ENCODE measurements around the gene PEX11A. TPM values are rescaled to one million over a fixed set of nuclear protein-coding genes. Genes with fewer than 3 reads are reported as not detected.

PEX11A gene
- total RNA-seq, 1 donor from 2014 or later = 1.1 TPM

- Mint-ChIP-seq H3K27me3 (ENCODE audit: unreplicated experiment) (peaks cover 6% of the 10 kb centered on the region), H3K27ac (ENCODE audit: unreplicated experiment) (no peak overlapping the region), H3K4me3 (ENCODE audit: unreplicated experiment) (no peak overlapping the region), H3K9me3 (ENCODE audit: unreplicated experiment) (peaks cover 3% of the 10 kb centered on the region), H3K4me1 (ENCODE audit: low read depth, unreplicated experiment) (peaks cover 5% of the 10 kb centered on the region), H3K36me3 (ENCODE audit: unreplicated experiment) (no peaks in the 10 kb centered on the region)
- TF ChIP-seq CTCF (IDR thresholded peaks at IDR 0.05; ENCODE audit: partially characterized antibody, unreplicated experiment) = no peak
- DNase-seq = no peak
These were observed 21.2 kb downstream of the PEX11A start for GRCh38 chr15:89669309-89669865.

DNA sequence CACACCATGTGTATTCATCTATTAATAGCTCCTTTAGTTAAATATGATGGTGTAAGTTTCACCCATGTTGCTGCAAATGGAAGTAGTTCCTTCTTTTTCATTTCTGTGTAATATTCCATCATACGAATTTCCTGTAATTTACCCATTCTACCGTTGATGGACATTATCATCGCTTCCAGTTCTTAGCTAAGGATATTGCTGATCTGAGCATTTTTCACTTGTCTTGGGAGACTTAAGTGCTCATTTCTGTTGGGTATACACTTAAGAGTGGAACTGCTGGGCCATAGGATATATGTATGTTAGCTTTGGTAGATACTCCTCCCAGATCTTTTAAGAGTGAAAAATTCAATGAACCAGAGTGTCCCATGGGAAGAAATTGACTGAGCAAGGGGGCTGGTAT lies 22.4 kb downstream of the PEX11A start:
- TF ChIP-seq CTCF (IDR thresholded peaks at IDR 0.05; ENCODE audit: partially characterized antibody, unreplicated experiment) = no peak
- H3K4me3 Mint-ChIP-seq (ENCODE audit: unreplicated experiment) = no peak overlapping the region
- no peak overlapping the region for H3K27ac Mint-ChIP-seq (ENCODE audit: unreplicated experiment)
- H3K4me1 Mint-ChIP-seq (ENCODE audit: low read depth, unreplicated experiment) = peaks cover 1% of the 10 kb centered on the region
- no peaks in the 10 kb centered on the region for H3K9me3 Mint-ChIP-seq (ENCODE audit: unreplicated experiment)
- no peak for DNase-seq
- peaks cover 5% of the 10 kb centered on the region for H3K27me3 Mint-ChIP-seq (ENCODE audit: unreplicated experiment)
- H3K36me3 Mint-ChIP-seq (ENCODE audit: unreplicated experiment) = no peaks in the 10 kb centered on the region

DNA sequence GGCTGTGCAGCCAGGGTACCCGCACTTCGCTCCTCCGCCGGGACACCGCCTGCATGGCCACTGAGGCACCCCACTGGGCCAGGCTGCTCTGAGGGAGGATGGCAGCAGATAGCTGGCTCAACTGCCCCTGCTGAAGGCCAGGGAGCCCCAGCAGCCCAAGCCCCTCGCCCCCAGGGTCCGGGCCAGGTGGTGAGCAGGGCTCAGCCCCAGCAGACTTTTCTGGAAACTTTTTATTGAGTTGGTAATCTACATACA lies 22.9 kb downstream of the PEX11A start:
- H3K27me3 Mint-ChIP-seq (ENCODE audit: unreplicated experiment) = peaks cover 5% of the 10 kb centered on the region
- H3K4me3 Mint-ChIP-seq (ENCODE audit: unreplicated experiment) = no peak overlapping the region
- DNase-seq = no peak
- no peak for TF ChIP-seq CTCF (IDR thresholded peaks at IDR 0.05; ENCODE audit: partially characterized antibody, unreplicated experiment)
- H3K27ac Mint-ChIP-seq (ENCODE audit: unreplicated experiment) = no peak overlapping the region
- H3K36me3 Mint-ChIP-seq (ENCODE audit: unreplicated experiment) = no peaks in the 10 kb centered on the region
- no peaks in the 10 kb centered on the region for H3K9me3 Mint-ChIP-seq (ENCODE audit: unreplicated experiment)
- H3K4me1 Mint-ChIP-seq (ENCODE audit: low read depth, unreplicated experiment) = peaks cover 1% of the 10 kb centered on the region

DNA sequence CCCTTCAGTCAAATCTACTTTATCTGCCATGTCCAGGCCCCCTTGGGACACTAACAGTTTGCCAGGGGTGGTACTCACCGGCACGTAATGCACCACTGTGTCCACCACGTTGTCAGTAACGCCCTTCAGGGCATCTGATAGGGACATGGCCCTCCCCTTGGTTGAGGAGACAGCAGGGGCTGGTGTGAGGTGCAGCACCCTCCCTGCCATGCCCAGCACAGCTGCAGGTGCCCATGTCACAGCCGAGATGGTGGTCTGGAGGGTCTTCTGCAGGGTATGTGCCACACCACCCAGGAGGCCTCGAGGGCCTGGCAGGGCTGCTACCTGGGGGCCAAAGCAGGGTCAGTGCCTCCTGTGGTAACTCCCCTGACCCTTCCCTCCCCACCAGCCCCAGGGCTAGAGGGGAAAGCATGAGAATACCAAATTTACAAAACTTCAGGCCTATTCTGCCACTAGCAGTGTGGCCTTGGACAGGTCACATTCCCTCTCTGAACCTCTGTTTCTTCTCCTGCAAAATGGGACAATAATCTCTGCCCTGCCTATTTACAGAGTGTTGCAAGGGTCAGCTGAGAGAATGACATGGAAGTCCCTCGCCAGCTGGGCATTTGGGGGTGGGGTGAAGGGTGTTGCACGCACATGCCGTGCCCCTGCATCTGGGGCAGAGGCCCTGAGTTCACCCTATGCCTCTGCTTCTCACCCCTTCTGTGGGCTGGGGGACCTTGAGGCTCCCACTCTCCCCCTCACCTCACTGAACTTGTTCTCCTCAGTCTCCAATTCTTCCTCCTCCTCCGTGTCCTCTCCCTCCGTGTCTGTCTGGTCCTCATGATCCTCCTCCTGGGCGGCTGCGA lies 23.5 kb downstream of the PEX11A start:
- peaks cover 1% of the 10 kb centered on the region for H3K4me1 Mint-ChIP-seq (ENCODE audit: low read depth, unreplicated experiment)

More for the DNA sequence above, 23.5 kb downstream of the PEX11A start:
- H3K27me3 Mint-ChIP-seq (ENCODE audit: unreplicated experiment) = peaks cover 5% of the 10 kb centered on the region
- no peak for TF ChIP-seq CTCF (IDR thresholded peaks at IDR 0.05; ENCODE audit: partially characterized antibody, unreplicated experiment)
- H3K27ac Mint-ChIP-seq (ENCODE audit: unreplicated experiment) = no peak overlapping the region
- no peak overlapping the region for H3K4me3 Mint-ChIP-seq (ENCODE audit: unreplicated experiment)
- no peaks in the 10 kb centered on the region for H3K9me3 Mint-ChIP-seq (ENCODE audit: unreplicated experiment)
- no peaks in the 10 kb centered on the region for H3K36me3 Mint-ChIP-seq (ENCODE audit: unreplicated experiment)
- DNase-seq = no peak

Data from glutamatergic neuron (in vitro differentiated cells).